ENCODE measurements around the gene CAPN11. TPM values are rescaled to one million over a fixed set of nuclear protein-coding genes. Genes with fewer than 3 reads are reported as not detected.
A peak's percentile ranks its signal among the peaks of the same experiment; 100 is the strongest.

CAPN11 gene
- total RNA-seq, 1 experiment from 2014 or later: 0.28 TPM

DNA sequence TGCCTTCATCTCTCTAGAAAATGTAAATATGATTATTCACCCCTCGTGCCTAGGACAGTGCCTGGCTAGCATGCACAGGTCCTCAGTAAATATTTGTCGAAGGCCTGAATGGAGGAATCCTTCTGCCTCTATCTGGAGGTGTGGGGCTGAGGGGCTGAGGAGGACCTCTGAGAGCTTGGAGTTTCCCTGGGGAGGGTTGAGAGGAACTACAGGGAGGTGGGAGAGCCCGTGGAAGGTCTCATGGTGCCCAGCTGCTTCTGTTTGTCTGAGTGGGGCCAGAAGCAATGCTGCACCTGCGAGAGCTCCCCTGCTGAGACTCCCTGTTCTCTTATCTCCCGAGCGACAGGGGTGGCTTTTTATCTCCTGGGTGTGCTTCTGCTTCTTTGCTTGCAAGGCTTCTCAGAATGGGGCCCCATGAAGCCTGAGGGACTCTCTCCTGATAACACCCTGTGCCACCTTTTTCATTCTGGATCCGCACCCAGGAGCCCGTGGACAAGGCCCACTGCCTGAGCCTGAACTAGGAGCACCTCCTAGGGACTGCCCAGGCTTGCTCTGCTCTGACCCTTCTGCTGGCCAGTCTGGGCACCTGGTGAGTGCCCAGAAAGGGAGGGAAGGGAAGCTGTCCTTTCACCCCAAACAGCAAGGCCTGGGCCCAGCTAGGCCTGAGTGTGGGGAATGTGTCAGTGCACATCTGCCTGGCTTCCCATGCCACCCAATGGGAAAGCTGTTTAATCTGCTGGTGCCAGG is 67.1 kb downstream of the CAPN11 start:
- Histone ChIP-seq H3K79me2 (ENCODE audit: insufficient read depth, low read length) (peaks cover 17% of the 10 kb centered on the region; the same call in 1 of the 2 replicates), H3K14ac (ENCODE audit: insufficient read depth, low read length) (no peak overlapping the region), H3K56ac (ENCODE audit: insufficient read length, low read depth, low read length) (no peak overlapping the region), H2BK12ac (ENCODE audit: insufficient read length, low read depth, low read length) (no peak overlapping the region), H2BK15ac (ENCODE audit: low read depth, low read length) (no peak overlapping the region), H3K18ac (ENCODE audit: insufficient read length, low read depth, low read length) (no peak overlapping the region), H3K27ac (ENCODE audit: insufficient read length, low read depth, low read length) (no peak overlapping the region), H3K23me2 (ENCODE audit: insufficient read length, low read depth, low read length, poor library complexity, severe bottlenecking) (peaks cover 14% of the 10 kb centered on the region), H4K20me1 (ENCODE audit: control insufficient read depth, insufficient read depth, insufficient read length) (peaks cover 2% of the 10 kb centered on the region), H3K4me1 (ENCODE audit: insufficient read depth, low read length) (peaks cover 15% of the 10 kb centered on the region; the same call in 1 of the 2 replicates), H3K9me3 (ENCODE audit: control insufficient read depth, low read depth, low read length) (no peaks in the 10 kb centered on the region), H3K4me2 (ENCODE audit: insufficient read depth, insufficient read length, low read length) (no peak overlapping the region), H4K8ac (replicated peaks; ENCODE audit: insufficient read length, low read depth, low read length) (no peak overlapping the region), H3K9ac (ENCODE audit: extremely low read depth, insufficient read length, low read length) (peak overlapping the region; percentile 9), H3K79me1 (ENCODE audit: insufficient read depth, low read depth, low read length, poor library complexity, severe bottlenecking) (peaks cover 17% of the 10 kb centered on the region), H3K23ac (ENCODE audit: insufficient read length, low read depth, low read length) (no peak overlapping the region), H2AK5ac (ENCODE audit: insufficient read length, low read length) (no peak overlapping the region), H2BK20ac (ENCODE audit: low read depth, low read length, poor library complexity, severe bottlenecking) (no peak overlapping the region), H3K27me3 (ENCODE audit: insufficient read depth, low read length) (no peaks in the 10 kb centered on the region), H4K5ac (ENCODE audit: insufficient read length, low read depth, low read length) (no peak overlapping the region), H3T11ph (ENCODE audit: low read length) (no peak overlapping the region), H2BK5ac (ENCODE audit: insufficient read length, low read length) (no peak overlapping the region), H2BK120ac (ENCODE audit: low read depth, low read length, poor library complexity, severe bottlenecking) (no peak overlapping the region), H3K4ac (ENCODE audit: low read depth, low read length) (no peak overlapping the region), H4K91ac (ENCODE audit: insufficient read length, low read depth, low read length) (no peak overlapping the region), H2AFZ (ENCODE audit: low read length) (no peak overlapping the region)
- Mint-ChIP-seq H3K27ac (peak overlapping the region in 2 of 3 experiments; percentile 64 to 67; a peak in 4 of 7 replicates), H3K36me3 (ENCODE audit: insufficient read depth in 1 of 3, low read depth in 3 of 3) (peaks cover 27 to 34% (median 29%) of the 10 kb centered on the region in 3 experiments), H3K27me3 (ENCODE audit: low read depth) (peaks cover 1% of the 10 kb centered on the region; the same call in 1 of the 2 replicates), H3K9me3 (no peaks in the 10 kb centered on the region; a peak in 1 of 5 replicates), H3K4me1 (peaks cover 46 to 57% of the 10 kb centered on the region in 2 experiments), H3K4me3 (peak overlapping the region; percentile 85 to 96)
- no CpG with 5 or more reads among the region's 8 CpGs for WGBS (ENCODE audit: extremely low coverage, insufficient read length, low lambda C conversion rate)
- no peak for DNase-seq
- TF ChIP-seq, protein P1, sequence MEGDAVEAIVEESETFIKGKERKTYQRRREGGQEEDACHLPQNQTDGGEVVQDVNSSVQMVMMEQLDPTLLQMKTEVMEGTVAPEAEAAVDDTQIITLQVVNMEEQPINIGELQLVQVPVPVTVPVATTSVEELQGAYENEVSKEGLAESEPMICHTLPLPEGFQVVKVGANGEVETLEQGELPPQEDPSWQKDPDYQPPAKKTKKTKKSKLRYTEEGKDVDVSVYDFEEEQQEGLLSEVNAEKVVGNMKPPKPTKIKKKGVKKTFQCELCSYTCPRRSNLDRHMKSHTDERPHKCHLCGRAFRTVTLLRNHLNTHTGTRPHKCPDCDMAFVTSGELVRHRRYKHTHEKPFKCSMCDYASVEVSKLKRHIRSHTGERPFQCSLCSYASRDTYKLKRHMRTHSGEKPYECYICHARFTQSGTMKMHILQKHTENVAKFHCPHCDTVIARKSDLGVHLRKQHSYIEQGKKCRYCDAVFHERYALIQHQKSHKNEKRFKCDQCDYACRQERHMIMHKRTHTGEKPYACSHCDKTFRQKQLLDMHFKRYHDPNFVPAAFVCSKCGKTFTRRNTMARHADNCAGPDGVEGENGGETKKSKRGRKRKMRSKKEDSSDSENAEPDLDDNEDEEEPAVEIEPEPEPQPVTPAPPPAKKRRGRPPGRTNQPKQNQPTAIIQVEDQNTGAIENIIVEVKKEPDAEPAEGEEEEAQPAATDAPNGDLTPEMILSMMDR (conservative IDR thresholded peaks at IDR 0.05): no peak

All from H9 (cell line).